DMS53 treated with DMSO at 0.1 percent for 48 hours (cell line): ENCODE measurements around the gene CRACDL.

Source experiments
- DNase-seq: peaks from one replicate; lab custom pipeline; 2025; ENCODE audit not compliant: unreplicated experiment; lab: John Stamatoyannopoulos, UW

Gene CRACDL

GRCh38 chr2:98806236-98806697, 129.8 kb downstream of the CRACDL start:
- no peak for DNase-seq

DNA sequence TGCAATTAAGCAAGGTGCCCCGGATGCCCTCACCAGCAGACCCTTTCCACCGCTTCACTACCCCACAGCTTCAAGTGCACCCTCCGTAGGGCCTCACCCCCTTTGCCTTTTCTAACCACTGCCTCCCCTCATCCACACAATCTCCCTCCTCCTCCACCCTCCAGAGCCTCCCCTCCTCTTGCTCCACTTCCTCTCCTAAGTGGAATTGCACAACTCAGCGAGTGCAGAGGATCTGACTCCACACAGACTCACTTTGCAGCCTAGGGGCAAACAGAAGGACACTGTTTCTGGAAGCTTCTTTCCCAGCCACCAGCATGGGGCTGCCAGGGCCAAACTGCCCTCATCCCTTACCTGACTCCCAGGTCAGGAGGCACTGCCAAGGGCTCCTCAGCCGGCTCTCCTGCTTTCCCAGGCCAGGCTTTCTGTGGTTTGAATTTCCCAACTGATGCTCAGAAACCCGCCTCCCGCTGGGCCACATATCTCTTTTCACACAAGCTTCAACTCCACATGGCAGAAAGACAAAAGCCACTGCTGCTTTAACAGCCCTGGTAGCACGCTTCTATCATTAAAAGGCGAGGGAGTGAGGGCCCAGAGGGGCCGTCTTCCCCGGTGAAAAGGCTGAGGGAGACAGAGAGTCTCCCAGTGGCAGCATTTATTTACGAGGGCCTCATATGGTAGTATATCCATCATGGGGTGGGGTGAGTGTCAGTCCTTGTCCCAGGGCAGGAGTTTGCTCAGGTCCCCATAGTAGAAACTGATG, 130.4 kb downstream of the CRACDL start:
- no peak for DNase-seq

- no peak for DNase-seq
These were observed 131.3 kb downstream of the CRACDL start for GRCh38 chr2:98804736-98805135.

DNA sequence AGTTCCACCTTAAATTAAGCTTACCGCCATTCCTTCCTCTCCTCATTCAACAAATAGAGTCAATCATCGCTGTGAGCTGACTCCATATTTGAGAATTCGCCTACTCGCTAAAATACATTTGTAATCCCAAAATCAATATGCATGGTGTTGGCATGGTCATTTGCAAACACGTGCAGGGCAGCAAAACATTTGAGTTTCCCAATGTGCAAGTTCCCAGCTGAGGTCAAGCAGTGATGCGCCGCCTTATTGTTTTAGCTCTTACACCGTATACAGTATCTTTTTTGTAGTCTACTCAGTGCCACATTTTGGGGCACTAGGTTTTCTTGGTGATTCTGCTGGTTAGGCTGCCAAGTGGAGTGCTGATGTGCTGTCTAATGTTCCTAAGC, 131.8 kb downstream of the CRACDL start:
- no peak for DNase-seq

DNA sequence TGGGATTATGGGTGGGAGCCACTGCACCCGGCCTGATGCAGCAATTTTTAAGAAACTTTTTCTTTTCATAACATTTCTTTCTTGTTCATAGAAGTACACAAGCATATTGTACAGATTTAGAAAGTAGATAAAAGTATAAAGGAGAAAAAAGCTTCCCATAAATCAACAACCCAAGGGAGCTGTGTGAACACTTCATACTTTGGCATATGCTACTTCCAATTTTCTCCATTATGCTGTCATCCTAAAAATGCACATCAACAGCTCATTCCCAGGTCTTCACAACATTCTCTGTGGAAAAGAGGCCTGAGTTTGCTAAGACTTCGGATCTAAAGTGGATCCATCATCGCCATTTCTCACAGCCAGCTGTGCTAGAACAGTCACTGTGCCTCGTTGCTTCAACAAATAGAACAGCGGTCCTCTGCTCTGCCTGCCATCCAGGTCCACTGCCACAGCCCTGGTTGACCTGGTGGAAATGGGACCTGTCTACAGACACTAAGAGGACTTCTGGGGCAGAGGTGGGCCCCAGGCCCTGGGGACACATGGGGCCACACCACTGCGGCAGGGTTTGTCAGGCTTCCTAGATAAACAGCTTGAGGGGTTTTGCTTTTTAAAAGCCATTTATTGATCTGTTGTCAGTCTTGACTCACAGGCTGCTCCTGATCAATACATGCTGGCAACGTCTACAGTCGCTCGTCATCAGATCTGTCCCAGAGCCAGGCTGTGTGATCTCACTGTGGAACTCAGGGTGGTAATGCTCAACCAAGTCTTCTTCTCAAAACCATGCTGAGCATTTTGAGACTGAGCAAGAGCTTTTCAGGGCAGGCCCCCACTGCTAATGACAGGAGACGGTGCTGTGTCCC, 132.4 kb downstream of the CRACDL start:
- no peak for DNase-seq

DNA sequence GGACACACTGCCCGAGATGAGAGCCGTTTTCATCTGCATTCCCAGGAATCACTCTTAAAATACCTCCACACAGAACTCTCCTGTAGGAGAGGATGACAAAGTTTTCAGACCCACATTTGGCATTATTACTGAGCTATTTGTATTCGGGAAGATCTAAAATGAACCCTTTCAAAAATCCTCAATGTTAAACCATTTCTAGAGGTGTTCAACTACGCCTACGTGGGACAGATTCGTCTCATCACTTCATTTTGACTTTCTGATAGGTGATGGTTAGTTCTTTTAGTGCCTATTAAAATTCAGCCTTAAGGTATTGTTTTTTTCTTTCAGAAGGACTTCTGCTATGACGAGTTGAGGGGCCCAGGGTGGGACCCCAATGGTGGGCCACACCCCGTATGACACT, 133.7 kb downstream of the CRACDL start:
- DNase-seq, result no peak

DNA sequence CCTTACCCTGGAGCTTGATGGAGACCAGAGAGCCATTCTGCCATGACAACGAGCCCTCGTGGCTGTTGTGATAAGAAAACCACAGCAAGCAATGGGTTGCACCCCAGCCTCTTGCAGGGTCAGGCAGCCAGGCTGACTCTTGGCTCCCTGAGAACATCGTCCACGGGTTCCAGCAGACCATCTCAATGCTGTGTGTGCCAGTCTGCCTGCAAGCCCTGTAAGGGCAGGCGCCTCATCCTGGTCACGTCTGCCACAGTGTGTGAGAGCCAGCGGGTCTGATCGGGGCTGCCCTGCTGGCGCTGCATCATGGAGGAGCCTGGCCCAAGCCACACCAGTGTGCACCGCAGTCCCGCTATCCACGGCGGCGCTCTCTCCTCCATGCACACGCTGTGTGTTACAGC, 134.1 kb downstream of the CRACDL start:
- no peak for DNase-seq

DNA sequence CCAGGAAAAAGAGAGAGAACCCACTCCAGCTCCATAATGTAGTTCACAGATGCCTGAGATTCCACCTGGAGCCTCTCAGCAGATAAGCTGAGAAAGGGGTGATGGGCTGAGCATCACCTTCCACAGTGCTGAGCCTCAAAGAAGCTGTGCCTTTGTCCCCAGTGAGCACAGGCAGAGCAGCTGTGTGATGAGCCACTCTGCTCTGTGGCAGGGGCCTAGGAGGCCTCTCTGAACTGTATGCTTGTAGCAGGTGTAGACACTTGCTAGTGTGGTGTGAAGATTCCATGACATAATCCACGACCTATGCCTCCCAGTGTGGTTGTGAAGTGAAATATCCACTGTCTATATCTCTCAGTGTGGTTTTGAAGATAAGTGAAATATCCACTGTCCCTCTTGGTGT, 134.7 kb downstream of the CRACDL start:
- DNase-seq, result no peak

DNA sequence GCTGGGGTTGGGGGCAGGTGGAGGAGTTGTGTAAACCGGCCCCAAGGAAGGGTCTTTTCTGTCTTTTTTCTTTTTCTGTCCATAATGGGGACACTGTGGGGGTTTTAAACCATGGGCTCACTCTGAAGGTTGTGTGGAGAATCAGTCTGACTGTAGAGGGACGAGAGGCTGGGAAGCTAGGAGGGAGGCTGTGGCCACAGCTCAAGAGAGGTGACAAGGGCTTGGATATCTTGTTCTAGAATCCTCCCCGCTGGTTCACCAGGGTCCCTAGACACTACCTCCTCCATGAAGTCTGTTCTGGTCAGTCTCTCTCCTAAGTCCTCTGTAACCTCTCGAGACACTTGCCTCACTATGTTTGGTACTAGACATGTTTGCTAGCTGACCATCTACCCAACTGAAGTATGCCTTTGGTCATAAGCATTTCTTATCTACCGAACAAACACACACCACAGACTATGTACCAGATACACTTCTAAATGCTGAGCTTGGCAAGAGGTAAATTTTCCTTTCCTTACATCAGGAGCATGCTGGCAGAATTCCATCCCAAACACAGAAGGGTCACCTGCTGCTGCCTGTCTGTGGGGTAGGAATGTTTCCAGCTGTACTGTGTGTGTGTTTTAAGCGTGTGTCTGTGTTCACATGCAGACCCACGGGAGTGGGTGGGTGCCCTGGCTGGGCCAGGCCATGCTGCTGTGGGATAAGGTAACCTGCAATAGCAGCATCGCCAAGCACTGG, 135.5 kb downstream of the CRACDL start:
- no peak for DNase-seq

- DNase-seq, result no peak
These were observed 136.4 kb downstream of the CRACDL start for GRCh38 chr2:98799375-98800329.

DNA sequence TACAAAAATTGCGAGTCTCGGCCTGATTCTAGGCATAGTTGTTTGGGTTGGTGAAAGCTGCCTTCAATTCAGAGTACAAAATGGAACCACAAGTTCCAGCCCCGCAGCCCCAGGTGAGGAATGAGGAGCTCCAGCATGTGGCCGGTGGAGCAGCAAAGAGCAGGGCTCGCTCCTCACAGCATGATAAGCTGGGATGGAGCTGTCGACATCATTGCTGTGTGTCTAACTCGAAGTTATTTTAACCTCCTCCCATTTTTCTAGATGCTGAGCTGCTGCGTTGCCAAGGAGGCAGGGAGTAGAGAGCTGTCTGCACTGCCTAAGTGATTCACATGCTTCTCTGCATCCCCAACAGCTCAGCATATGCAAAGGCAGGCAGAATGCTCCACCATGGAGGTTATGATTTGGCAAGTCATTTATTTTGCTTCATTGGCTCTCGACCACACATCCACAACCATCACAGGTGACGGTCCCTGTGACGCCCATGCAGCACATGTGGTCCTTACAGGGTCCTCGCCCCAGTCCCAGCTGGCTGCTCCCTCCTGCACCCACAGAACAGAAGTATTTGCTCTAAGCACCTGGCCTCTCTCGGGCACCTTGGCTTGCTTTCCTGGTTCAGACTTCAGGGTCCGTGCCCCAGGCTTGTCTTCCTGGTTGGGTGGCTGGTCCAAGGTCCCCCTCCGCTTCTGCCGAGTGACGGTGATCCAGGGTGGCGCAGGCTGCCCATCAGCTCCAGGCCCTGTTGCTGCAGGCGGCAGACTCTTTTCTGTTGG, 139.1 kb downstream of the CRACDL start:
- DNase-seq, result no peak

DNA sequence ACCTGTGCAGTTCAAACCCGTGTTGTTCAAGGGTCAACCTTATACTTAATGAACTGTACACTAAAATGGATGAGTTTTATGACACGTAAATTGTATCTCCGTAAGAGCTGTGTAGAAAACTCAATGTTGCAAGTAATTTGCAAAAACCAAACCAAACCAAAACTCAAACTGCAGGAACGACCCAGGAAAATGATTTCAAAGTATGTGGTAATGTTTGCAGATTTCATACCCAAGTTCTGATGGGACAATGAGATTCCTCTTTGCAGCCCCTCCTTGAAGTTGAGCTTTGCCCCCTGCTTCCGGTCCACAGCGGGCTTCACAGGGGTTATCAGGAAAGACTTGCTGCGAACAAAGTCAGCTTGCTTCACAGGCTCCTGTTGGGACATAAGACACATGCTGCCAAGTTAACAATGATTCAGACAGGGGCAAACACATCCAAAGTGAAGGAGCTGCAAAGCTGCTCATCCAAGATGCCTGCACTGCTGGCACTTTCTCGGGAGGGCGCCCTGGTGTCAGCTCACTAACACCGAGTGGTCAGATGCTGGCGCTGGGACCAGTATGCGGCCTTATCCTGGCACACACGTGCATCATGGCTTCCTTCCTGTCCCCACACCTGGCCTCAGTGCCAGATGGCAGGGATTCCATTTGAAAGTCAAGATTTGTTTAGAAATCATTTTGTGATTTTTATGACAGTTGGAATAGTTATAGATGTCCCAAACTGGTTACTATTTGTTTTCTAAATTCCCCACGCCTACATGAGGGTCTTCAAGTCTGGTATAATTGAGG, 139.9 kb downstream of the CRACDL start:
- DNase-seq, result no peak

DNA sequence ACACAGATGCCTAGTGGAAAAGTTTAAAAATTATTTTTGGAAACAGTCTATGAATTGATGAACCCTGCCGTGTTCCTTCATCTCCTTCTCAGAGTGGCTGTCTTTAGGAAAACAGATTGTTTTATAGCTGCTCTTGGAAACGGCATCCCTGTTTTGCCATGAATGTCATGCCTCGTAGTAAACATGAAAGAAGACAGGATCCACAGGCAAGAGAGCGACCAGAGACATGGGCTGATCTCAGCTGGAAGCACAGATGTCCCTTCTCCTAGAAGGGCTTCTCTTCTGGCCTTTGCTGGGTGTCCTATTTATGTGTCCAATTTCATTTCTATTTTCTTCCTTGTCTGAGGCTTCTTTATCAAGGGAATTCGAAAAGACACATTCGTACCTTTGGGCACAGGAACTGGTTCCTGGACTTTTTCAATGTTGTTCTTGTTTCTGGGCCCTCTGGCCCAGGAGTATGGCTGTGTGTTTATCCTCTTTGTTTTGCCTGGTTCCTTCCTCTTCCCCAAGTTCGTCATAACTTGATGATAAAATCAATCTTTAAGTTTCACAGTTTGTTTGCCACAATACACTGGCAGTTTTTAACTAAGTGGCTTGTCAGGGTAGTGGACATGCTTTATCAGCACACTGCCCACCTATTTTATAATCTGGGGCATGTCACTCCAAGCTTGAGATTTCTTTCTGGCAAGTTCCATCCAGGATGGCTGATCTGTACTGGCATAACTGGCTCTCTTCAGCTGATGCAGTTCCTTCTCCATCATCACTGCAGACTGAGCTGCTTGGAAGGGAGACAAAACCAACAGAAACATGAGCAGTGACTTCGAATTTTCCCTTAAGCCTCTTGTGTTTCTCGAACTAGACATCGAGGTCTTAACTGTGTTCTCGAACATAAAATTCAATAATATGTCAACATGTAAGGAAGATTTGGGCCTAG, 141.9 kb downstream of the CRACDL start:
- no peak for DNase-seq

GRCh38 chr2:98793275-98793674, 142.8 kb downstream of the CRACDL start:
- no peak for DNase-seq

DNA sequence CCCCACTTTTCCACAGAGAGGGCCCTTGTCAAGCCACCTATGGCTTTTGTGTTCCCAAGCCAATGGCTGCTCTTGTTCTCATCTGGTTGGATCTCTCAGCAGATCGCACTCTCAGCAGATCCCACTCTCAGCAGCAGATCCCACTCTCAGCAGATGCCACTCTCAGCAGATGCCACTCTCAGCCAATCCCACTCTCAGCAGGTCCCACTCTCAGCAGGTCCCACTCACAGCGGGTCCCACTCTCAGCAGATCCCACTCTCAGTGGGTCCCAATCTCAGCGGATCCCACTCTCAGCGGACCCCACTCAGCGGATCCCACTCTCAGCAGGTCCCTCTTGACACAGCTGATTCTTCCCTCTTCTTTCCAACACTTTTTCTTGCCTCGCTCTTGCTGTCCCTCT, 145.8 kb downstream of the CRACDL start:
- no peak for DNase-seq

GRCh38 chr2:98787700-98788099, 148.3 kb downstream of the CRACDL start:
- DNase-seq, result no peak

DNA sequence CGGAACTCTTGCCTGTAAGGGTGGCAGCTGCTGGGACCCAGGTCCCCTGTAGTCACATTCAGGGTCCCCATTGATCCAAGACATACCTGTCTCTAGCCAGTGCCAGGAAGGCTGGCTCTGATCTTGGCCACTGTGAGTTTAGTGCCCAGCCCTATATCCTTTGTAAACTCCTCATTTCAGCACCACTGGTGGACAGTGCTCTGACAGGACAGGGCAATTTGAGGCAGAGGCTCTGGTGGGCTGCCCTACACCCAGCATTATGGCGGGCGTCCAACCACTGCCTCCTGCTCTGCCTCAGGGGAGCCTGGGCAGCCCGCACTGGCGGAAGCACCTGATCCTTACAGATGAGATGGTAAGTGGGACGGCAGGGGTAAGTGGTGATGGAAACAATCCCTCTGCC, 149.8 kb downstream of the CRACDL start:
- DNase-seq, result no peak

- DNase-seq, result no peak
These were observed 153.5 kb downstream of the CRACDL start for GRCh38 chr2:98782570-98782969.
